Uterus (tissue), 4 donors: ENCODE measurements around the gene PTPN14. TPM values are rescaled to one million over a fixed set of nuclear protein-coding genes. Genes with fewer than 3 reads are reported as not detected.

Source experiments
- DNase-seq, 2 donors: peaks; one replicate each; pipeline ENCODE4 v3.0.0-alpha.2; 2019 to 2020
- H3K27ac ChIP-seq, 2 donors: fragments of 200-600 bp; sonication (generic); 1 replicate in 1 of 2; 2 replicates in 1 of 2; pipeline ENCODE4 v1.5.1; 2016 to 2018
- H3K27me3 ChIP-seq, 2 donors: fragments of 200-600 bp; sonication (generic); one replicate each; pipeline ENCODE4 v1.5.1; 2018 to 2019; ENCODE audit warnings: control low read depth in 1 of 2
- H3K36me3 ChIP-seq, 2 donors: fragments of 200-600 bp; sonication (generic); one replicate each; pipeline ENCODE4 v1.5.1; 2019; ENCODE audit warnings: control low read depth in 1 of 2
- H3K4me1 ChIP-seq, 2 donors: fragments of 200-600 bp; sonication (generic); one replicate each; pipeline ENCODE4 v1.5.1; 2018 to 2019; ENCODE audit warnings: control low read depth in 1 of 2
- H3K4me3 ChIP-seq, 2 donors: fragments of 200-600 bp; sonication (generic); 1 replicate in 1 of 2; 2 replicates in 1 of 2; pipeline ENCODE4 v1.5.1; 2018 to 2019; ENCODE audit warnings: mild to moderate bottlenecking in 1 of 2
- H3K9me3 ChIP-seq, 2 donors: fragments of 200-600 bp; sonication (generic); one replicate each; pipeline ENCODE4 v1.5.1; 2019; ENCODE audit warnings: control low read depth in 1 of 2
- POLR2A ChIP-seq, 2 donors: fragments of 450-650 bp; IDR thresholded peaks; one replicate each; pipeline ENCODE4 v1.6.1; 2016; ENCODE audit warnings: antibody characterized with exemption in 2 of 2, mild to moderate bottlenecking in 1 of 2, moderate library complexity in 1 of 2
- intact Hi-C: fragments of 100-400 bp; cut with DNase I; formaldehyde crosslinking; loops from one replicate; pipeline ENCODE4 v1.15.1; 2023; ENCODE audit warnings: low total_unique reads
- total RNA-seq, 4 donors: library from RNA; depleted of rRNA in 3 of 4; stranded (reverse); fragments of >200 nt in 3 of 4; gene quantifications; one replicate each; pipeline versions ENCODE4 v1.1.0 to v1.2.4, GENCODE V29; 2014 to 2023
- TF ChIP-seq, protein P1 (sequence below), 4 experiments: fragments of 200-600 bp in 2 of 4; fragments of 450-650 bp in 2 of 4; sonication (generic) in 2 of 4; IDR thresholded peaks; one replicate each; pipeline ENCODE4 v1.5.1; 2016 to 2019; ENCODE audit warnings: antibody characterized with exemption in 4 of 4, mild to moderate bottlenecking in 2 of 4, moderate library complexity in 1 of 4
- donor health status: DM: yes; HTN: yes; CAD: no.

The PTPN14 gene
- total RNA-seq, 4 donors from 2014 or later, result 13.2 to 78.0 (median 30.9) TPM

DNA sequence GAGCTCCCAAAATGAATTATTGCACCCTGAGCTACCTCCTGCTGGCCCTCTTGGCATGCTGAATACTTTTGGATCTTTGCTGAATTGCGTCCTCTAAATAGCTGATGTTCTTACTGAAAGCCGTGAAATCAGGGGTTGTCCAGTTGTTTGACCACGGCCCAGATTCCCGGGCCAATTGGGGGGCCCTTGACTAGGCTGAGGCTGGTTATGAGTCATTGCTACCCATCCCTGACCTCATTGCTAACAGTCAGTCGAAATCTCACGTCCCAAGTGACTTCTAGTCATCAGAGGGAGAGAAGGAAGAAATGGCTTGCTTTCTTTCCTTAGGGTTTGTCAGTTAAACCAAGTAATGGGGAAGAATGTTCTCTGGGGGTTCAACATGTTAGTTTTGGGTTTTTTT, 233.0 kb downstream of the PTPN14 start:
- Histone ChIP-seq H3K36me3 (no peaks in the 10 kb centered on the region), H3K4me3 (no peak overlapping the region), H3K9me3 (no peaks in the 10 kb centered on the region), H3K27ac (no peak overlapping the region), H3K27me3 (no peaks in the 10 kb centered on the region), H3K4me1 (no peaks in the 10 kb centered on the region)
- intact Hi-C loops, result loop anchor here (5.0 kb wide), 1 partner anchor 56 kb away; no protein-coding TSS in a partner anchor
- no peak for TF ChIP-seq POLR2A (IDR thresholded peaks at IDR 0.05)
- TF ChIP-seq, protein P1, sequence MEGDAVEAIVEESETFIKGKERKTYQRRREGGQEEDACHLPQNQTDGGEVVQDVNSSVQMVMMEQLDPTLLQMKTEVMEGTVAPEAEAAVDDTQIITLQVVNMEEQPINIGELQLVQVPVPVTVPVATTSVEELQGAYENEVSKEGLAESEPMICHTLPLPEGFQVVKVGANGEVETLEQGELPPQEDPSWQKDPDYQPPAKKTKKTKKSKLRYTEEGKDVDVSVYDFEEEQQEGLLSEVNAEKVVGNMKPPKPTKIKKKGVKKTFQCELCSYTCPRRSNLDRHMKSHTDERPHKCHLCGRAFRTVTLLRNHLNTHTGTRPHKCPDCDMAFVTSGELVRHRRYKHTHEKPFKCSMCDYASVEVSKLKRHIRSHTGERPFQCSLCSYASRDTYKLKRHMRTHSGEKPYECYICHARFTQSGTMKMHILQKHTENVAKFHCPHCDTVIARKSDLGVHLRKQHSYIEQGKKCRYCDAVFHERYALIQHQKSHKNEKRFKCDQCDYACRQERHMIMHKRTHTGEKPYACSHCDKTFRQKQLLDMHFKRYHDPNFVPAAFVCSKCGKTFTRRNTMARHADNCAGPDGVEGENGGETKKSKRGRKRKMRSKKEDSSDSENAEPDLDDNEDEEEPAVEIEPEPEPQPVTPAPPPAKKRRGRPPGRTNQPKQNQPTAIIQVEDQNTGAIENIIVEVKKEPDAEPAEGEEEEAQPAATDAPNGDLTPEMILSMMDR (IDR thresholded peaks at IDR 0.05), result no peak
- peak in 1 of 2 donors; percentile 38 for DNase-seq

DNA sequence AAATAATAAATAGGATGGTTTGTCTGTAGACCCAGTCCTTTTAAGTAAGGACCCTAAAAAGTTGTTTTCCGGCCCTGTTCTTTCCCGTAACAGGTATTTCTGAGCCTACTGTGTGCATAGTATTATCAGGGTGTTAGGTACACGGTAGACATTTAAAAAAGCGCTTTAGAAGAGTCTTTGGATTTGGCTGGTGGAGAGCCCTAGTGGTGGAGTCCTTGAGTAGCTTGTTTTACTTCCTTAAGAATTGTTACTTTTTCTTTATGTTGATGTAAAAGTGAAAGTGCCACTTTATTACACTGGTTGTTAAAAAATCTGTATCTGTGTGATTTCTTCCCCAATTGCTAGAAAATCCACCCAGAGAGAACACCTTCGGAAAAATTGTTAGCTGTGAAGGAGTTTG, 233.7 kb downstream of the PTPN14 start:
- H3K27ac ChIP-seq, result no peak overlapping the region
- H3K4me3 ChIP-seq, result no peak overlapping the region
- H3K27me3 ChIP-seq, result no peaks in the 10 kb centered on the region
- H3K4me1 ChIP-seq, result no peaks in the 10 kb centered on the region
- no peaks in the 10 kb centered on the region for H3K36me3 ChIP-seq
- no peak for TF ChIP-seq POLR2A (IDR thresholded peaks at IDR 0.05)
- no peaks in the 10 kb centered on the region for H3K9me3 ChIP-seq
- DNase-seq, result no peak
- intact Hi-C loops, result loop anchor here (5.0 kb wide), 1 partner anchor 55 kb away; no protein-coding TSS in a partner anchor

DNA sequence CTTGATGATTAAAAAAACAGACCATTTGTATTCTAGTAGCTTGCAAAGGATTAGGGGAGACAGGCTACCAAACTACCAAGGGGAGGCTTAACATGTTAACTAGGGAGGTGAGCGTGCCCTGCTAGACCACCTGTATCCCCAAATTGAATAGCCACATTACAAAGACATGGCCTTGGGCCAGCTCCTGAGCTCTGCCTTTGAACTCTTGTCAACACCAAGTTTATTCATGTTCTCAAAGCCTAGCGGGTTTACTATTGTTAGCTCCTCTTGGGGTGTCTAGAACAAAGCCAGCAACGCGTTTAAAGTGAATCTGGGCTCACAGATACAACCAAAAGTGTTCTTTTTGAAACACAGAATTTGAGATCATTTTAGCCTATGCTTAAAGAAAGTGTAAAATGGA, 234.1 kb downstream of the PTPN14 start:
- no peak for DNase-seq
- no peaks in the 10 kb centered on the region for H3K27me3 ChIP-seq
- H3K9me3 ChIP-seq, result no peaks in the 10 kb centered on the region
- TF ChIP-seq, protein P1 (IDR thresholded peaks at IDR 0.05), result no peak
- no peak for TF ChIP-seq POLR2A (IDR thresholded peaks at IDR 0.05)
- no peak overlapping the region for H3K4me3 ChIP-seq
- H3K27ac ChIP-seq, result no peak overlapping the region
- intact Hi-C loops, result loop anchor here (5.0 kb wide), 1 partner anchor 55 kb away; no protein-coding TSS in a partner anchor
- H3K4me1 ChIP-seq, result no peaks in the 10 kb centered on the region
- H3K36me3 ChIP-seq, result no peaks in the 10 kb centered on the region

DNA sequence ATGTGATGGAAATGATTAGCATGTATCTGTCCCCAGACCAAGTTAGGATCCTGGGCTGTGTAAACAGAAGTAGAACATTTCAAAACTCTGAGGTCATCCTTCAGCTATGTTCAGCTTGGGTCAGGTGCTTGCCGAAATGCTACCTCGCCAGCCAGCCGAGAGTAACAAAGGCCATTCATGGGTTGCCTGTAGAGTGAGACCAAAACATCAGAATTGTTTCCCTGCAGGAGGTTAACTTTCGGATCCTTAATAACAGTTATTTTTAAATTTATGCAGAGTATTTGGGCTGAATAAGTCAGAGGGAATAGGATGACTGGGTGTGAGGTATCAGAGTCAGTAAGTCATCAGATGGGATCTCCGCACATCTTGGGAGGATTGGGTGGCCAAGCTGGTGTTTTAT, 234.8 kb downstream of the PTPN14 start:
- Histone ChIP-seq H3K36me3 (no peaks in the 10 kb centered on the region), H3K27me3 (no peaks in the 10 kb centered on the region), H3K9me3 (no peaks in the 10 kb centered on the region), H3K4me1 (no peaks in the 10 kb centered on the region), H3K27ac (no peak overlapping the region), H3K4me3 (no peak overlapping the region)
- TF ChIP-seq, protein P1 (IDR thresholded peaks at IDR 0.05), result no peak
- no peak for TF ChIP-seq POLR2A (IDR thresholded peaks at IDR 0.05)
- intact Hi-C loops, result loop anchor here (5.0 kb wide), 1 partner anchor 54 kb away; no protein-coding TSS in a partner anchor
- no peak for DNase-seq

DNA sequence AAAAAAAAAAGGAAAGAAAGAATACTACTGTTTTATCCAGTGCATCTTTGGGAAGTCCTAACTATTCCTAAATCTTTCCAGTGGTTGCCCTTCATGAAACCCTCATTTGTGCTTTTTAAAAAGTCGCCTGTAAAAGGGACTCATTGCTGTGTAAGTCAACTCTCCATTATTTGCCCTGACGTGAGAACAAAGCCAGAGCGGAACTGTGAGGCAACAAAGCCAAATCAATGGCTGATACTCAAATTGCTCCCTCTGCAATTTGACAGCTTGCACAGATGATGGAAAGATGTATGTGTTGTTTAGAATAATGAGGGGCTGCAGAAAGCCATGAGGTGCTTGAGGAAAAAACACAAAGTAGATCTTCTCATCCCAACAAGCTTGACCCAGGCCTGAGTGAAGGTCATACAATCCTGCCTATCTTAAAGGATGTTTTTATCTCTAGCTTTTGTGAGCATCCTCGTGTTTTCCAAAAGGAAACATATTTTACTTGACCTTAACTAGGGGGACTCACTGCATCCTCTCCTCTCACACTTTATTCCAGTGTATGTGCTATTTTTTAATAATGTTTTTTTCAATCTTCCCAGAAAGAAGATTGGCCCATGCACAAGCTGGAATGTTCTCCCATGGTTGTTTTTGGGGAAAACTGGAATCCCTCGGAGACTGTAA, 237.1 kb downstream of the PTPN14 start:
- no peak for TF ChIP-seq POLR2A (IDR thresholded peaks at IDR 0.05)
- TF ChIP-seq, protein P1 (IDR thresholded peaks at IDR 0.05), result no peak
- intact Hi-C loops, result no loop called here
- Histone ChIP-seq H3K36me3 (no peaks in the 10 kb centered on the region), H3K4me1 (no peaks in the 10 kb centered on the region), H3K27ac (no peak overlapping the region), H3K4me3 (no peak overlapping the region), H3K9me3 (no peaks in the 10 kb centered on the region), H3K27me3 (no peaks in the 10 kb centered on the region)
- no peak for DNase-seq
